KMS-11 (cell line): ENCODE data around the gene COPG1.
"Not testable (repeated sequence)": the region's sequence is repeated elsewhere in the genome, so short reads cannot be mapped to it uniquely, and the experiment has no call there.

ENCODE experiments used
- H2AFZ ChIP-seq: fragments of 200-600 bp; sonication (generic); 2 replicates; pipeline ENCODE4 v1.6.1; 2016; ENCODE audit warnings: antibody characterized with exemption, mixed run types, low read depth
- H3K27ac ChIP-seq: fragments of 200-600 bp; sonication (generic); 2 replicates; pipeline ENCODE4 v1.6.1; 2016; ENCODE audit warnings: mild to moderate bottlenecking, mixed run types
- H3K27me3 ChIP-seq: fragments of 200-600 bp; sonication (generic); 2 replicates; pipeline ENCODE4 v1.6.1; 2017; ENCODE audit warnings: mild to moderate bottlenecking, low read depth, mixed run types, moderate library complexity; ENCODE audit not compliant: insufficient read depth
- H3K36me3 ChIP-seq: fragments of 200-600 bp; sonication (generic); 2 replicates; pipeline ENCODE4 v1.6.1; 2017; ENCODE audit warnings: mild to moderate bottlenecking, mixed run types; ENCODE audit not compliant: insufficient read depth
- H3K4me1 ChIP-seq: fragments of 200-600 bp; sonication (generic); 2 replicates; pipeline ENCODE4 v1.6.1; 2016; ENCODE audit warnings: mild to moderate bottlenecking, low read depth, mixed run types; ENCODE audit not compliant: poor library complexity, severe bottlenecking
- H3K4me2 ChIP-seq: fragments of 200-600 bp; sonication (generic); 2 replicates; pipeline ENCODE4 v1.7.0; 2016; ENCODE audit warnings: mild to moderate bottlenecking, mixed run types
- H3K4me3 ChIP-seq: fragments of 200-600 bp; sonication (generic); IDR thresholded peaks from 2 replicates; pipeline ENCODE4 v1.6.1; 2017; ENCODE audit warnings: low read depth, low read length, mixed read lengths; ENCODE audit not compliant: insufficient read depth
- H3K79me2 ChIP-seq: fragments of 200-600 bp; sonication (generic); 2 replicates; pipeline ENCODE4 v1.6.1; 2016; ENCODE audit warnings: low read depth, mixed run types; ENCODE audit not compliant: insufficient read depth
- H3K9ac ChIP-seq: fragments of 200-600 bp; sonication (generic); 2 replicates; pipeline ENCODE4 v1.6.1; 2016; ENCODE audit warnings: mild to moderate bottlenecking, mixed run types
- H4K20me1 ChIP-seq: fragments of 200-600 bp; sonication (generic); 2 replicates; pipeline ENCODE4 v1.6.1; 2016; ENCODE audit warnings: mild to moderate bottlenecking, mixed run types; ENCODE audit not compliant: insufficient read depth
- TF ChIP-seq, protein P1 (sequence below): fragments of 200-600 bp; sonication (generic); conservative IDR thresholded peaks from 2 replicates; pipeline ENCODE4 v1.6.1; 2017; ENCODE audit warnings: low read depth, mild to moderate bottlenecking, antibody characterized with exemption, low read length, moderate library complexity, mixed read lengths

The COPG1 gene

DNA sequence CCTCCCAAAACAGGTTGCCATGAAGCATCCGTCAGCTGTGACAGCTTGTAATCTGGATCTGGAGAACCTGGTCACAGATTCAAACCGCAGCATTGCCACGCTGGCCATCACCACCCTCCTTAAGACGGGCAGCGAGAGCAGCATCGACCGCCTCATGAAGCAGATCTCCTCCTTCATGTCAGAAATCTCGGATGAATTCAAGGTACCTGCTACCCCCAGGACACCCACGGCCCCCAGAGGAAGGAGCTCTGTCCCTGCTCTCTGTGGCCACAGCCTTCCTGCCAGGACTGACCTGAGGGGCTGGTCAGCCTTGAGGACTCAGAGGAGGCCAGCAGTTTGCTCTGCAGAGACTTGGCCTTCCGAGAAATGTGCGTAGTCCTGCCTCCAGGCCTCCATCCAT lies 11.2 kb downstream of the COPG1 start:
- peaks cover 17% of the 10 kb centered on the region; the same call in 1 of the 2 replicates for H3K36me3 ChIP-seq
- no peak overlapping the region for H3K9ac ChIP-seq
- H3K4me2 ChIP-seq = no peak overlapping the region
- H3K27me3 ChIP-seq = no peaks in the 10 kb centered on the region
- no peak overlapping the region for H2AFZ ChIP-seq
- no peaks in the 10 kb centered on the region for H3K4me1 ChIP-seq
- no peak overlapping the region for H3K4me3 ChIP-seq
- no peaks in the 10 kb centered on the region for H3K79me2 ChIP-seq
- TF ChIP-seq, protein P1, sequence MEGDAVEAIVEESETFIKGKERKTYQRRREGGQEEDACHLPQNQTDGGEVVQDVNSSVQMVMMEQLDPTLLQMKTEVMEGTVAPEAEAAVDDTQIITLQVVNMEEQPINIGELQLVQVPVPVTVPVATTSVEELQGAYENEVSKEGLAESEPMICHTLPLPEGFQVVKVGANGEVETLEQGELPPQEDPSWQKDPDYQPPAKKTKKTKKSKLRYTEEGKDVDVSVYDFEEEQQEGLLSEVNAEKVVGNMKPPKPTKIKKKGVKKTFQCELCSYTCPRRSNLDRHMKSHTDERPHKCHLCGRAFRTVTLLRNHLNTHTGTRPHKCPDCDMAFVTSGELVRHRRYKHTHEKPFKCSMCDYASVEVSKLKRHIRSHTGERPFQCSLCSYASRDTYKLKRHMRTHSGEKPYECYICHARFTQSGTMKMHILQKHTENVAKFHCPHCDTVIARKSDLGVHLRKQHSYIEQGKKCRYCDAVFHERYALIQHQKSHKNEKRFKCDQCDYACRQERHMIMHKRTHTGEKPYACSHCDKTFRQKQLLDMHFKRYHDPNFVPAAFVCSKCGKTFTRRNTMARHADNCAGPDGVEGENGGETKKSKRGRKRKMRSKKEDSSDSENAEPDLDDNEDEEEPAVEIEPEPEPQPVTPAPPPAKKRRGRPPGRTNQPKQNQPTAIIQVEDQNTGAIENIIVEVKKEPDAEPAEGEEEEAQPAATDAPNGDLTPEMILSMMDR = no peak
- no peak overlapping the region for H3K27ac ChIP-seq
- no peaks in the 10 kb centered on the region for H4K20me1 ChIP-seq

DNA sequence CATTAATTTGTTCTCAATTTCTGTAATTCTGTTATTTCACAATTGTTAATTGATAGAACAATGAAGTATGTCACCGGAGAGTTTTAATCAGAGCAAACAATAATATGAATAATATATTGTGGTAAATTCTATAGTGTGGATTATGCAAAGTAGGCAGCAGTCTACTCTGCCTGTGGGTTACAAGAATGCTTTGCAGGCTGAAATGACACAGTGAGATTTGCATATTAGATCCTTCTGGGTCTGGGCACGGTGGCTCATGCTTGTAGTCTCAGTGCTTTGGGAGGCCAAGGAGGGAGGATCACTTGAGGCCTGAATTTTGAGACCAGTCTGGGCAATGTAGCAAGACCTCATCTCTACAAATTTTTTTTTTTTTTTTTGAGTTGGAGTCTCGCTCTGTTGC lies 12.5 kb downstream of the COPG1 start:
- Histone ChIP-seq H3K79me2 (no peaks in the 10 kb centered on the region), H3K4me1 (no peaks in the 10 kb centered on the region), H3K27ac (no peak overlapping the region), H3K4me3 (no peak overlapping the region), H3K4me2 (no peak overlapping the region), H3K9ac (no peak overlapping the region), H3K36me3 (peaks cover 17% of the 10 kb centered on the region; the same call in 1 of the 2 replicates), H4K20me1 (no peaks in the 10 kb centered on the region), H2AFZ (no peak overlapping the region), H3K27me3 (no peaks in the 10 kb centered on the region)
- TF ChIP-seq, protein P1 = no peak

DNA sequence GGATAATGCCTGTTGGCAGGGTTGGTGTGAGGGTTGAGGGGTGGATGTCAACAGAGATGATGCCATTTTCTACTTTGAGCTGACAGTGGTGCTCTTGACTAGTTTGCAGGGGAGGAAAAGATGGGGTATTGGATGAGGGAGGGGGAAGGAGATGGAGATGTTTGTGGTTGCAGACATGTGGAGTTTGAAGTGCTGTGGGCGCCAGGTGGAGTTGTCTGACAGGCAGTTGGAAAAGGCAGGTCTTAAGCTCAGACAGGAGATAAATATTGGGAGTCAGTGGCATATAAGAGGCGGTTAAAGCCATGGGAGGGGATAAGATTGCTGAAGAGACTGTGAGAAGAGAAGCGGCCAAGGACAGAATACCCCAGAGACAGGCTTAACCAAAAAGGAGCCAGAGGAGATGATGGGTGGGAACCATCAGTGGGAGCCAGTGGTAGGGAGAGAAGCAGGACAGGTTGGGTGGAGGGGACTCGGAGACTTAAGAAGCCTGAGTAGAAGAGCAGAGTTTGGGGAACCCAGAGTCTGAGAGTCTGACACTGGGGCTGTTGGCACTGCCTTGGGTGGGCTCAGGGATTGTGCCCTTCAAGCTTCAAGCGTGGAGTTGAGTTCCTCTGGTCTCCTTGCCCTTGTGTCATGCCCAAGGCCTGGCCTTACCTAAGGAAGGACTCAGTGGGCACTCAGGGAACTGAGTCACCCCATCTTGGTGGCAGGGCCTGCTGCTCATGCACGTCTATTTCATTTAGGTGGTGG lies 13.9 kb downstream of the COPG1 start:
- no peak overlapping the region for H3K4me3 ChIP-seq
- H3K4me2 ChIP-seq = no peak overlapping the region
- TF ChIP-seq, protein P1 = no peak
- no peaks in the 10 kb centered on the region for H4K20me1 ChIP-seq
- peaks cover 17% of the 10 kb centered on the region; the same call in 1 of the 2 replicates for H3K36me3 ChIP-seq
- H3K9ac ChIP-seq = no peak overlapping the region
- no peaks in the 10 kb centered on the region for H3K27me3 ChIP-seq
- H3K4me1 ChIP-seq = no peaks in the 10 kb centered on the region
- no peak overlapping the region for H2AFZ ChIP-seq
- no peak overlapping the region for H3K27ac ChIP-seq
- no peaks in the 10 kb centered on the region for H3K79me2 ChIP-seq

DNA sequence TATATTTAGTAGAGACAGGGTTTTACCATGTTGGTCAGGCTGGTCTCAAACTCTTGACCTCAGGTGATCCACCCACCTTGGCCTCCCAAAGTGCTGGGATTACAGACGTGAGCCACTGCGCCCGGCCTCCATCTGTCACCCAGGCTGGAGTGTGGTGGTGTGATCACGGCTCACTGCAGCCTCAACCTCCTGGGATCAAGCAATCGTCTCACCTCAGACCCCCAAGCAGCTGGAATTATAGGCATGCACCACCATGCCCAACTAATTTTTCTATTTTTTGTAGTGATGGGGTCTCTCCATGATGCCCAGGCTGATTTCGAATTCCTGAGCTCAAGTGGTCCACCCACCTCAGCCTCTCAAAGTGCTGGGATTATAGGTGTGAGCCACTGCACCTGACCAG lies 15.6 kb downstream of the COPG1 start:
- H3K79me2 ChIP-seq, H3K9ac ChIP-seq, H2AFZ ChIP-seq, H3K27ac ChIP-seq, H3K27me3 ChIP-seq, H3K36me3 ChIP-seq, H4K20me1 ChIP-seq, H3K4me3 ChIP-seq, H3K4me1 ChIP-seq, H3K4me2 ChIP-seq: not testable (repeated sequence)

DNA sequence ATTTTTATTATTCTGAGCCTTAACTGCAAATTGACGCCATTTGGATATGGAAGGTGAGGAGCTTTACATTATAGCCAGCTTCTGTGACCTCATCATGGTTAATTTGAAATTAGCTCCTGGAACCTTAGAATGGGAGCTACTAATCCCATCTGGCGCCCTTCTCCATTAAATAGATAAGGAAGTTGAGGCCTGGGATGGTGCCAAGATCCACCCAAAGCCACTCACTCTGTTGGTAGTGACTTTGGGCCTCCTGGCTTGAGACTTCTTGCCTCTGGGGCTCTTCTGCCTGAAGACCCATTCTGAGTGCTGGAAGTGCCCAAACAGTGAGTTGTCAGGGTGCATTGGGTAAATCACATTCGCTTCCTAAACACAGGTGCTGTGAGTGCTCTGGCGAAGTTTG lies 17.2 kb downstream of the COPG1 start:
- H3K4me2 ChIP-seq = no peak overlapping the region
- no peak overlapping the region for H3K9ac ChIP-seq
- H3K36me3 ChIP-seq = peaks cover 3% of the 10 kb centered on the region; the same call in 1 of the 2 replicates
- H3K27me3 ChIP-seq = no peaks in the 10 kb centered on the region
- H3K4me3 ChIP-seq = no peak overlapping the region
- TF ChIP-seq, protein P1 = no peak
- H3K4me1 ChIP-seq = no peaks in the 10 kb centered on the region
- H2AFZ ChIP-seq = no peak overlapping the region
- no peaks in the 10 kb centered on the region for H4K20me1 ChIP-seq
- H3K79me2 ChIP-seq = no peaks in the 10 kb centered on the region
- H3K27ac ChIP-seq = no peak overlapping the region
